Stimulated activated CD4-positive, alpha-beta T cell treated with anti-CD3 and anti-CD28 coated beads, Interleukin-12 subunit alpha, Interleukin-12 subunit beta, amount 100 ng/mL, for 48 hours (primary cell): ENCODE data around the gene LSS.
A peak's percentile ranks its signal among the peaks of the same experiment; 100 is the strongest.

Experiments used
- DNase-seq, 3 donors: peaks; one replicate each; pipeline ENCODE4 v3.0.0-alpha.2; 2020; ENCODE audit warnings: low read depth in 2 of 3, low spot score in 1 of 3

Gene LSS

DNA sequence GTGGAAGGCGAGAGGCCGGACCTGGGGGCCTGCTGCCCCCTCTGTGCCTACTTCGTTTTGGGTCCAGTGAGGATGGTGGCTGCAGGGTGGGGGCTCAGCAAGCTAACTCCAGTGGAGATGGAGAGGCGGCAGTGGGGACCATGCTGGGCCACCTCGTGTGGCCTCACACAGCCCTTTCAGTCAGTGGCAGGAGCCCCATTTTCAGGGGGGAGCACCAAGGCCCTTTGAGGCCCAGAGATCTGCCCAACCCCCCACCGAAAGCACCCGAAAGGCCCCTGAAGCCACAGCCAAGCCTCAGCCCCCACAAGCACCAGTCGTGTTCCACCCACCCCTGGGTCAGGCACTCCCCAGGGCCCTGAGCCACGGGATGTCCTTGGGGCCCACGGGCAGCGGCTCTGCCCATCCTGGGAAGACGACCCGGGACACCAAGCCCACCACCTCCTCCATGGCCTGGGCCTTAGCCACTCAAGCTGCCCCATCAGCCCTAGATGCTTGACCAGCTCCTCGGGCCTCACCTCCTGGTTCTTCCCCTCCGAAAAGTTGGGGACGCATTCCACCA lies 73.5 kb downstream of the LSS start:
- DNase-seq = no peak

DNA sequence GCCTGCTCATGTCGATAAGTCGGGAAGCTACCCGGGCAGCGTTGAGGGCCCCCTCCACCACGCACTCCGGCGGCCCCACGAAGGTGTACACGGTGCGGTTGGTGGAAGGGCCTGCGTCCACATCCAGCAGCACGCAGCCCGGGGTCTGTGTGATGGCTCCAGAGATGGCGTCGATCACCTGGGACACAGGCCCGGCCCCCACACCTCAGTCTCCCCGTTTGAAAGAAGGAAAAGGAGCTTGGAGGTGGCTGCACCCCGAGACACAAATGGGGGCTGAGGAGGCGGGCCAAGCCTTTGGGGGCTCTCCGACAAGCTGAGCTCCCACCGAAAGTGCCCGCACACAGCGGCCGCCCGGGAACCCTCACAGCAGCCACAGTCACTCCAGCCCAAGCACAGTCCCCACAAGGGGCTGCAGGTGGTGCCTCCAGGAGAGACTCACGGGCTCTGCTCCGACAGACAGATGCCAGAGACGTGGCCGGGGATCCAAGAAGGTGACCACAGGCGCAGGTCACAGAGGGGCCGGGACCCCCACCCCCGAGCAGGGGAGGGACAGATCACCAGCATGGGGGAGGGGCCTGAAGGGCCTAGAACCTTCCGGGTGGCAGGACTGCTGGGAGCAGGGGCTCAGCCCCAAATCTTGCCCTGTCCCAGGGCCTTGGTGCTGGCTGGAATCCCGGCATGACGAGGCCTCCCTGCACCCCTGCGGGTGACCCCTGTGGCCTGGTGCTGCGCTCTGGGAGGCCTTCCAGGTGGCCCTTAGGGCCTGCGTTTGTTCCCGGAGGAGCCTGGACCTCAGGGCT lies 74.2 kb downstream of the LSS start:
- DNase-seq = no peak

DNA sequence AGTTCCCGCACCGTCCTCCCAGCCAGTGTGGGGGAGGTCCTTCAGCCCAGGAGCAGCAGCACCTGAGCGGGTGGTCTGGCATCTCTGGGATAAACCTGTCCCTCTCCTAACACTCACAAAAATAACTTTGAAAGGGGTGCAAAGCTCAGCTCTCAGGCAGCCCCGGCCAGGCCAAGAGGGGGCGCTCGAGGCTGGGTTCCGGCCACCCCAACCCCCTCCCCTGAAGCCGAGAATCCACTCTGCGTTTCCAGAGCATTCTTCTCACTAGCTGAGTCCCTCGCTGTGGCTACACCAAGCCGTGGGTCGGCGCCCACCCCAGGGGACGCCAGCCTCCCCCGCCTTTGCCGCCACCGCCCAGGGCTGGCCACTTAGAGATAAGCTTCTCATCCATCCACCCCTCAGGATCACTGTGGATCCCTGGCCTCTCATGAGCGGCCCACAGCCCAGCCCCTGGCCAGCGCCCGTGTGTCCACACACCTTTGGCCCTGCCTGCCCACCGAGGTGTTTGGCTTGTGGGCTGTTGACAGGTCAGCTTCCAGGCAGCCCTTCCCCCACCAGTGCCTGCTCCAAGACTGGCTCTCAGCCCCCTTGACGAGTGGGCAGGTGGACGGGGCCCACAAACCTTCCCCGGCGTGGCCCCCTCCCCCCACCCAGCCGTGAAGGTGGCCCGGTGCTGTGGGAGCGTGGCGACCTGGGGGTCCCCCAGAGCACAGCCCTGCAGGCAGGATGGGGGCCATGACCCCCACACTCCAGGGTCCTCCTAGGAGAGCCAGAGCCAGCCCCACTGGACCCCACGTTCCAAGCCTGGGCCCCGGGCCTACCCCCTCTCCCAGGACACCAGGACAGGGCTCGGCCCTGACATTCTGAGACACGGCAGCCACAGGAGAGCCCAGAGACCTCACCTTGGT lies 75.1 kb downstream of the LSS start:
- peak in 2 of 3 donors; percentile 17 to 37 for DNase-seq

DNA sequence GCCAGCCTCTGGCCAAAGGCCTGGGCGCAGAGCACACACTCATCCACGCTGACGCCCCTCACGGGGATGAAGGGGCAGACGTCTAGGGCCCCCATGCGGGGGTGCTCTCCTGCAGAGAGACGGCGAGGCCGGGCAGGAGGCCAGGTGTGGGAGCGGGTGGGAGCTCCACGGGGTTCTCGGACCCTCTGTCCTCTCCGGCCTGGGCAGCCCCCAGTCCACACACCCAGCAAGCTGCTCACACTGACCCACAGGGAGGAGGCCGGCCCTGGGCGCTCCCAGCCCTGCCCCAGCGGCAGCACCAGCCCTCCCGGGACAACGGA lies 75.7 kb downstream of the LSS start:
- DNase-seq = no peak

DNA sequence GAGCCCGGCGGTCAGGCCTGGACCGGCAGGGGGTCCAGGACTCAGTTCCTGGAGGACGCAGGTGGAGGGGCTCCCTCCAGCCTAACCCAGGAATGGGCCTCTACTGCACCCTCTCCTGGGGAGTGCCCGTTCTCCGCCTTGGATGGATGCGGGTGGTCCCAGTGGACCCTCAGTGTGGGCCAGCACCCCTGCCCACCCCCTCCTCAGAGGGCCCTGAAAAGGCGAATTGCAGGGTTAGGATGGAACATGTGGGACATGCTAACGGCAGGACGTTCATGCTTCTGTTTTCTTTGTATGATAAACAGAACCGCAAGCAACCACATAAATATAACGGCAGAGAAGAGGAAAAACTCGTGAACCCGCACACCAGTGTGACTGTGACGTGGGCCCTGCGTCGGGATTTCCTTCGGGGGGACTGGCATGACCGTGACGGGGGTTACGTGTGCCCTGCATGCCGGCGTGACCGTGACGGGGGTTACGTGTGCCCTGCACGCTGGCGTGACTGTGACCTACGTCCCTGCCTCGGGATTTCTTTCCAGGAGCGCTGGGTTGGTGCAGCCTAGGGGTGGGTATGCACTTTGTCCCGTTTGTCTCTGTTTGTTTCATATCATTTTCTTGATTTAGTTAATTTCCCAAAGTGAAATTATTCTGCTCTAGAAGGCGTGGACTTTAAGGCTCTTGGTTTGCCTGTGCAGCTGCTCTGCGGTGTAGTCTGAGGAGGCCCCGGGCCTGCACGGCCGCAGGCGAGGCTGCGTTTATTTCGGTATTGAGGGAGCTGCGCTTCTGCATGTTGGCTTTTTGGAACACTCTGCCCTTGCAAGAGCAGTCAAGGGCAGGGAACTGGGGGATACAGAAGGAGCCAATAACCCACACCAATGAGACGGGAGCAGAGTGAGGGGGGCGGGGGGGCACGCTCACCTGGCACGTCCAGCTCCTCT lies 76.3 kb downstream of the LSS start:
- no peak for DNase-seq

DNA sequence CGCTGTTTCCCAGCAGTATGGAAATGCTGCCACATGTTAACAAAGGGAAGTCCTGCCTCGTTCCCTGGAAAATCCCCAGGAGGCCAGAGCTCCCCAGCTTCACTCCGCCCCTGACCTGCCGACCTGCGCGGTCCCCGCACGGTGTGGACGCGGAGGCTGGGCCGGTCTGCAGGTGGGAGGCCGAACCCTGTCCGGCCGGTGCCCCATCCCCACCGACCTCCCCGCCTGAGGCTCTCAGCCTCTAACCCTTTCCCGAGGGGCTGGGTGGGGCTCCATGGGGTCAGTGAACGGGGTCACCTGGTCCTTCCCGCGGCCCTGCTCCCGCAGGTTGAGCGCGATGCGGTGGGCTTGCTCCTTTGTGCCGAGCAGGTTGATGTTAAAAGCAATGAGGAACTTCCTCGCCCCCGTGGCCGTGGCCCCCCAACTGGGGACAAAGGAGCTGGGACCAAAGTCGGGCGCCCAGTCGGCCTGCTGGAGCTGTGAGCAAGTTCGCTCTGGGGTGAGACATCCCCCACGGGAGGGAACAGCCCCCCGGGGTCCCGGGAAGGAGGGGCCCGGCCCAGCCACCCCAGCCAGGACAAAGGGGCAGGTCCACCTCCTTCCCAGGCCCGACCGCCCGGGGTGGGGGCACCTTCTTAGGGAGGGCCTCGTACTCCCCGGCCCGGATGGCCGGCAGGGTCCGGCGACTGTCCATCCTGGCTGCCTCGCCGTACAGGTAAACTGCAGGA lies 77.1 kb downstream of the LSS start:
- no peak for DNase-seq

DNA sequence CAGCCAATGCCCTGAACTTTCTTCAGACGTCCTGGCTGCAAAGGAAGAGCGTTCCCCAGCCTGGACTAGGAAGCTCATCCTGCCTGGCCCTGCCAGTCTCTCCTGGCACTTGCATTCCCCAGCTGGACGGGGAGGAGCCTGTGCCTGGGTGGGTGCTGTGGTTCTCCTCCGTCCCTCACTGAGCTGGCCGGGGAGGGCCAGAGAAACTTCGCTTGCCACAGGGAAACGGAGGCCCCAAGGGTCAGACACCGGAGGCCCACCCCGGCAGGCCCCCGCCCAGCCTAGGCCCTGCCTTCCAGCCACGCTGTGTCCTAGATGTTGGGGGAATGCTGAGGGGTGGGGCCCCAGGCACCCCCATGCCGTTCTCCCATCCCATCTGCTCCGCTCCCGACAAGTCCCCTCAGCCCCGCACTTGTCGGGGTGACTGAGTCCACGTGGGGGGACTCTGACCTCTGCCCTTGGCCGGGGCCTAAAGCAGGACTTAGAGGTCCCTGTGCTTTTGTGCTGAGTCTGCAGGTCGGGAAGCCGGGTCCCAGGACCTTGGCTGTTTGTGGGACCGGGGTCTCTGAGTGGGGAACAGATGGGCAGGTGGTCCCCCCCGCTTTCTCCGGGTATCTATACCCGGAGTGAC lies 78.0 kb downstream of the LSS start:
- no peak for DNase-seq

DNA sequence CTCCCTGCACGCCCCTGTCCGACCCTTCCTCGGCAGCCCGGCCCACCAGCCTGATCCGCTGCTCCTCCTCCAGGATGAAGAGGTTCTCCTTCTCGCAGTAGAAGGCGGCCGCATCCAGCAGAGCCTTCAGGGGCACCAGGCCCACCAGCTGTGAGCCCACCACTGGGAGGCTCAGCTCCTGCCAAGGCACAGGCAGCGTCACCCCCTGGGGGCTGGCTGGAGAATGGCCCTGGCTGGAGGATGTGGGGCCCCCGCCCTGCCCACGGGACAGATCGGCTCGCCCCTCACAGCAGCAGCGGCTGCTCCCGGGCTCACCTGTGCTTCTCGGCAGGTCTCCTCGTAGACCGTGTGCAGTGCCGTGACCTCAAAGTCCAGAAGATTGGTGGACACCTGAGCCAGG lies 78.5 kb downstream of the LSS start:
- no peak for DNase-seq

DNA sequence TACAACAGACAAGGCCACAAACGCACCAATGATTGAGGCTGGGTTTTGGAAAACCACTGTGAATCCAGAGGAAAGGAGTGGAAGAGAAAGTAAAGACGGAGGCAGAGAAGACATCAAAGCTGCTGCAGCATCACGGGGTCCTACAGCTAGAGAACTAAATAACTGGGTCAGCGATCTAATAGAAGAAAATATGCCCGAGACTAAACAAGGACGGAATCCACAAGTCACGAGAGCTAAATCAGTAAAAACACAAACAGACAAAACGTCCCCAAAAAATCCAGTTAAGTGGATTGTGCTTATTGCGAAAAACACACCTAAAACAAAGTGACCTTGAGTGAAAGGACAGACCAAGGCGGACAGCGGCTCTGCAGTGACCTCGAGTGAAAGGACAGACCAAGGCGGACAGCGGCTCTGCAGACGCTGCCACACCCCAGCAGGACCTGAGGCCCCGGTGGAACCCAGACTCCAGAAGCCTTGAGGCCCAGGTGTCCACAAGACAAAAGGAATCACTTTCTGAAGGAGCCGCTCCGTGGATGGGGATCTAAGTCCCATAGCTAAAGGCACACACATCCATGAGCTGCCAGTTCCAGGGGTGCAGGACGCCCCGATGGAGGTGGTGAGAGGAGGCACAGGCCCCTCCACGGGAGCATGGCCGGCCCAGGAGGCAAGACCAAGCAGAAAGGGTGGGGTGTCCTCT lies 79.2 kb downstream of the LSS start:
- no peak for DNase-seq

DNA sequence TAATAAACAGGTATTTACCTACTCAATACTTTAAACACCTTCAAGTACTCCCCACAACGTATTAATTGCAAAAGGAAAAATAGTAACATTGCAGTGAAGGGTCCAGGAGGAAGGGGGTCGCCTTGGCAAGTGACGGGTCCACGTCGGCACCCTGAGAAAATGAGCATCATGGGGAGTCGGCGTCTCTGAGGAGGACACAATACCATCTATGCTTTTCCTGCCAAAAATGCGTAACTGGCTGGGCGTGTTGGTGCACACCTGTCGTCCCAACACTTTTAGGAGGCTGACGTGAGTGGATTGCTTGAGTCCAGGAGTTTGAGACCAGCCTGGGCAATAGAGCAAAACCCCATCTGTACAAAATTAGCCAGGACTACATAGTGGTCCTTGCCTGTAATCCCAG lies 80.5 kb downstream of the LSS start:
- no peak for DNase-seq

DNA sequence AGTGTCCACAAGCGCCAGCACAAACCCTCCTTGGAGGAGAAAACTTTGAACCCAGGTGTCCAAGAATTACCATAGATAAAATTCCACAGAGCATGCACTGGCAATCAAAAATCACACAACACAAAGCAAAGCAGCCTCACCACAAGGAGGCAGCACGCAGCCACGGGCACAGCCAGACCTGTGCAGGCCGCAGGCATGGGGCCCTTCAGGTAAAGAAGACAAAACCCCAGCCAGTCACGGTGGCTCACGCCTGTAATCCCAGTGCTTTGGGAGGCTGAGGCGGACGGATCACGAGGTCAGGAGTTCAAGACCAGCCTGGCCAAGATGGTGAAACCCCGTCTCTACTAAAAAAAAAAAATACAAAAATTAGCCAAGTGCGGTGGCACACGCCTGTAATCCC lies 81.1 kb downstream of the LSS start:
- peak; percentile 21 to 38 (median 23) for DNase-seq

DNA sequence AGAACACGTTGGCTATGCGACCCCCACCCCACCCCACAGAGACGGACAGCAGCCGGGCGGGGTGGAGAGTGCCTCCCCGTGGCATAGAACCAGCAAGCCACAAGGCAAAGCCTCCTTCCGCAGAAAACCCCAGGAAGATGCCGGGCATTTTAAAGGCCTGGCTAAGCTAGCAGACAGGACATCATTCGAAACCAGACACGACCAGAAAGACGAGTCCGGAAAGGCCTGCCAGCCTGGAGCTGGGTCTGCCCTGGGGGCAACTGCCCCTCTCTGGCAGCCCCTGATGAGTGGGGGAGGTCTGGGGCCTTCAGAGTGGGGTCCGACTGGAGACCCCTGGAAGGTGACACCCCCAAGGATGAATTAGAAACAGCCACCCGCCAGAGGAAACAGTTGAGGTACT lies 81.7 kb downstream of the LSS start:
- DNase-seq = no peak

DNA sequence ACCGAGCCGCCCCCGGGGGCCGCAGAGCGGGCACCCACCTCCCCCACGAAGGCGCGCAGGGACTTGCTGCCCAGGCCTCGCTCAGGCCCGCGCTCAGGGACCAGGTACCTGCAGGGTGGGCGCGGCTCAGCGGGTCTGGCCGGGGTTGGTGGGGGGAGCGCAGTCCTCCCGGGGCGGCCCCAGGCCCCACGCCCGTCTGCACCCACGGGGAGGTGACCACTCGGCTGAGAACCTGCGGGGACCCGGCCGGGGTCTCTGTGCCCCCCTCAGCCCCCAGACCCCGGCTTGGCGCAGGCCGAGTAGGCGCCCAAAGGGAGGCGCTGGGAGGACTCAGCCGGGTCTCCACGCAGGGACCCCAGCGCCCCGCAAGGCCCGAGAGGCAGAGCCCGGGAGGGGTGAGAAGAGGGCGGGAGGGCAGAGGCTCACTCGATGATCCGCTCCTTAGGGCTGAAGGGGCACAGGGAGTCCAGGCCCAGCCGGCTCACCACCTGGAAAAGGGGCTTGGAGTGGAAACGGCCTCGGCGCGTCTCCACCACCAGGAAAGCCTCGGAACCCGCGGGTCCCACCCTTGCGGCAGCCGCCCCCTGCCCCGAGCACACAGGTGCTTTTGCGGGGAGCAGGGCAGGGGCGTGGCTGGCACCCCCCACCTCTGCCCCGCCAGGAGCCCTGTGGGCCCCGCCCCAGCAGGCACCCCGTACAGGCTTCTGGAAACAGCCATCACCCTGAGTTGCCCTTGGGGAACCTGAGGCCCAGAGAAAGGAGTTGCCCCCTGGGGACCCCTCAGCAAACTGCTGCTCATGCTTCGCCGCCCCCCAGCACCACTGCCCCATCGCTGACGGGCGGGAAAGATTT lies 82.5 kb downstream of the LSS start:
- DNase-seq = no peak

DNA sequence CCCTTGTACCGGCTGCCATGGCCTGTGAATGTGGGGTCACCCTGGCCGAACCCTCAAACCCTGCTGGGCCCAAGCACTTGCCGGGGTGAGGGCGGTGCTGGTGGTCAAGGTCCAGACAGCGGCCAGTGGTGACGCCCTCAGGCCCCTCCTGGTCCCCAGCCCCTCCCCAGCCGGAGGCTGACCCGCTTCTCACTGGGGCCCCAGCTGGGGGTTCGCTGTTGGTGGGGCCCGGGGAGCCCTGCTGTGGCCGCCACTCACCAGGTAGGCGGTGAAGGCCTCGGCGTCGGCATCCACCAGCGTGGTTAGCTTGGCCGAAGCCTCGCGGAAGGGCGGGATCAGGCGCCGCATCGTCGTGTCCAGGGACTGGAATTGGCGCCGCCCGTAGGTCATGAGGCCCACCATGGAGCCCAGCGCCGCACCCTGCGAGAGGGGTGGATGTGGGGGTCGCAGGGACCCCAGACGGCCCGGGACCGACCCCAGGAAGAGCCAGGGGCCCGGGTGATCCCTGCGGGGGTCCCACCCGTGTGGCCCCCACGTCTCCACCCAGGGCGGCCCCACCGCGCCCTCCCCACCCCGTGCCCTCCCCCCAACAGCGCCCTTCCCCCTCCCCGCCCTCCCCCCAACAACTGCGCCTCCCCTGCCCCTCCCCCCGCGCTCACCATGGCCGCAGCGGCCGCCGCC lies 83.3 kb downstream of the LSS start:
- no peak for DNase-seq

DNA sequence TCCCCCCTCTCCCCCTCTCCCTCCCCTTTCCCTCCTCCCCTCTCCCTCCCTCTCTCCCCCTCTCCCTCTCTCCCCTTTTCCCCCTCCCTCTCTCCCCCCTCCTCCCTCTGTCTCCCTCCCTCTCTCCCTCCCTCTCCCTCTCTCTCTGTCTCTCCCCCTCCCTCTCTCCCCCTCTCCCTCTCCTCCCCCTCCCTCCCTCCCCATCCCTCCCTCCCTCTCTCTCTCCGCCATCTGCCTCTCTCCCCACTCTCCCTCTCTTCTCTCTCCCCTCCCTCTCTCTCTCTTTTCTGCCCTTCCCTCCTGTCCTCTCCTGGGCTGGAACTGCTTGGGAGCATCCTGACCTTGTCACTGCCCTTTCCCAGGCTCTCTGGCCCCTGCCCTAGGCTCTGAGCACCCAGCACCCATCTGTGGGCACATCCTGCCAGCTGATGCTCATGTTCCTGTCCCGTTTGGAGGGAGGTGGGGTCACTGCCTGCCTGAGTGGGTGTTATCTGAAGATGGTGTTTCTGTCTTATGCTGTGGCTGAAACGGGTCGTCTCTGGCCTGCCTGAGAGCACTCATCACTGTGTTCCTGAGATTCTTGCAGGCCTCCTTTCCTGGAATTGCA lies 84.0 kb downstream of the LSS start:
- DNase-seq = no peak

DNA sequence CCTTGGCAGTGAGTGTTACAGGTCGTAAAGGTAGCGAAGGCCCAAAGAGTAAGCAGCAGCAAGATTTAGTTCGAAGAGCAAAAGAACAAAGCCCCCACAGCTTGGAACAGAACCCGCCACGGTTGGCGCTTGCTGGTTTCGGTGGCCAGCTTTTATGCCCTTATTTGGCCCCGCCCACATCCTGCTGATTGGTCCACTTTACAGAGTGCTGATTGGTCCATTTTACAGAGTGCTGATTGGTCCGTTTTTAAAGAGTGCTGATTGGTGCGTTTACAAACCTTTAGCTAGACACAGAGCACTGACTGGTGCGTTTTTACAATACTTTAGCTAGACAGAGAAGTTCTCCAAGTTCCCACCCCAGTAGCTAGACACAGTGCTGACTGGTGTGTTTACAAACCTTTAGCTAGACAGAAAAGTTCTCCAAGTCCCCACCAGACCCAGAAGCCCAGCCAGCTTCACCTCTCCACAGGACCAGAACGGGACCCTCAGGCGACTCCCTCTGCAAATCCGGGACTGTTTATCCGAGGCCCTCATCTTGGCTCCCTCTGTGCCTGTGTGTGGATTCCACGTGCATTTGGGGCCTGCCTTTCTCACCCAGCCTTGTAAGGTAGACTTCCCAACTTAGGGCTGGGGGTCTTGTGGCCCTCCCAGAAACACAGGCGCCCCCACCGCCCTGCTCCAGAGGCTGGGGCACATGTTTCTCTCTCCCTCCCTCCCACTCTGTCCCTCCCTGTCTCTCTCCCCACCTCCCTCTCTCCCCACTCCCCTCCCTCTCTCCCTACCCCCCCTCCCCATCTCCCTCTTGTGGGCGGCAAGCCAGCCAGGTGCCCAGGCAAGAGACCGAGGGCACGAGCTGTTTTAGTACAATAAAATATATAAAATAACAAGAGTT lies 85.7 kb downstream of the LSS start:
- DNase-seq = no peak
